HG02973 (cell line): ENCODE measurements around the gene FAM78B.

Experiments used
- ATAC-seq: cut with Tn5 transposase; IDR thresholded peaks from one replicate; pipeline ENCODE4 v1.9.1; 2021; ENCODE audit warnings: moderate library complexity; ENCODE audit not compliant: unreplicated experiment

Gene FAM78B

DNA sequence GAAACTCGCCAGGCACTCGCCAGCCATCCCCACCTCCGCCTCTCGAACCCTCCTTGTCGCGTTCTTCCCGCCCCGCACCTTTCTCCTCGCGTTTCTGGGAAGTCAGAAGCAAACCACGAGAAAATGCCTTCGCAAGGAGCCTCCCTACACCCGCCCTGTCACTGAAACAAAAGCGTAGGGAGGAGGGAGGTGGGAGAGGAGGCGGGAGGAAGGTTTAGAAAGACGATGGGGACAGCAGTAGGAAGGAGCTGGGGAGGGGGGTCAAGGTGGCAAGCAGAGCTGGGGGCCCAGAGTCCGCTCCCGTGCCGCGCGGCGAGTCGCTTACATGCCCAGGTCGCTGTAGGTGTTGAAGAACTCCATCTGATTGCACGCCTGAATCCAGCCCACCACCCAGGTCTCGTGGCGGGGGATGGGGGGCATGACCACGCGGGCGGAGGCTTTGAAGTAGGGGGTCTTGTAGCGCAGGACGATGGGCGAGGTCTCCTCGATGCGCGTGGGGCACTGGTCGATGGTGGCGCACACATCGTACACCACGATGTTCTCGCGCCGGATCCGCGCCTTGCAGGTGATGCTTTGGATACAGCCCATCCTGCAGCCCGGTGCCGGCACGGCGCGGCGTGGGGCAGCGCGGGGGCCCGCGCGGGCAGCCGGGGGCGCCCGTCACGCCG, 1.0 kb downstream of the FAM78B start:
- no peak for ATAC-seq

DNA sequence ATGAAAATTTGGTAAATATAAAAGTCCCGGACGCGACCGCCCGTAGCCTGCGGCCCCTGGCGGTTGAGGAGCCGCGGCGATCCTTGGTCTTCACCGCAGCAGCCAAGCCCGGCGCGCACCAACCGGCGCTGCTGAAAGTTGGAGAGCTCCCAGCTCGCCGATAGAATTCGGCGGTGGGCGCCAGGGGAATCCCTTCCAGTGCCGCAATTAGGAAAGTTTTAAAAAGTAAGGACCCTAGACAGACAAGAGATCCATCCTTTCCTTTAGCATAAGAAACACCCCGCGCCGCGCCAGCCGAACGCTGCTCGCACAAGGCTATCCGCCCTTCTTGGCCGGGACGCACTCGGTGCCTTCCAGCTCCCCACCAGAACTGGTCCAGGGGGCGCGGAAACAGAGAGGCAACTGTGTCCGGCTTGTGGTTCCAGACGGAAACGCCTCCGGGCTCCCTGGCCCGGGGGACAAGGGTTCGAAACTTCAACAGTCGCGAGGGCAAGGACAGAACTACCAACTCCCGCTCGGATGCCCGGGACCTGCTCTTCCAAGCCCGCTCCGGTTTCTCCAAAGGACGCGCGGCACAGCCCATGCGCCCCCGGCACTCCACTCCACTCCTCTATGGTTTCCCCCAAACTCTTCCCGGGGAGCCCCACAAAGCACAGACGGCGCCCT, 1.7 kb downstream of the FAM78B start:
- no peak for ATAC-seq

DNA sequence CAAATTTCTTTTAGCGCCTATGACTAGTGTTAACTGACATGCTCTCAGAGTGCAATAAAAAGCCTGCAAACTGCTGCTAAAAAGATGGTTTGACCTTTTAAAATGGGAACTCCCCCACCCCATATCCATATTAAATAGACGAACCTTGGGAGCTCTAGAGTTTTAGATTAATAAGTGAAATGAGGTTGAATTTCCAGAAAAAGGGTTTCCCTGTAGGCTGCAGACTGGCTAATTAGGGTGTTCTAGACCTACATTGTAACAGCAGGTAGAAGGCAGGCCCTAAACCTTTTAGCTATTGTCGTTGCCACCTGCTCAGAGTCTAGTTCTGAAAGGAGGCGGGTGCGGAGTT, 2.2 kb downstream of the FAM78B start:
- no peak for ATAC-seq

DNA sequence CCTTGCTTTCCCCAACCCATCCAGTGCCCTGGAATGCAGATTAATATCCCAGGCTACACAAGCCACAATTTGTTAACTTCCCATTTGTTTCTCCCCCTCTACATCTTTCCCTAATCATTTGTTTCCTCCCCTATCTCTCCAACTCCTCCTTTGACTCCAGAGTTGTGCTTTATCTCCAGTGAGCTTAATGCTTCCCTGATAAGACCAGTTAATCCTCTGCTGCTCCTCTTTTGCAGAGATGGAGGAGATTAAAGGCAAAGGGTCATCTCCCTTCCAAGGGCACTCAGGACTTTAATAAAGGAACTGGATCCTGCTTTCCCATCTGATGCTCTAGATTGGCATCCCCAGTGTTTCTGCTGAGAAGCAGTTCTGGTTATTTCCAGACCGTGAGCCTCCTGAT, 7.1 kb downstream of the FAM78B start:
- ATAC-seq = no peak

DNA sequence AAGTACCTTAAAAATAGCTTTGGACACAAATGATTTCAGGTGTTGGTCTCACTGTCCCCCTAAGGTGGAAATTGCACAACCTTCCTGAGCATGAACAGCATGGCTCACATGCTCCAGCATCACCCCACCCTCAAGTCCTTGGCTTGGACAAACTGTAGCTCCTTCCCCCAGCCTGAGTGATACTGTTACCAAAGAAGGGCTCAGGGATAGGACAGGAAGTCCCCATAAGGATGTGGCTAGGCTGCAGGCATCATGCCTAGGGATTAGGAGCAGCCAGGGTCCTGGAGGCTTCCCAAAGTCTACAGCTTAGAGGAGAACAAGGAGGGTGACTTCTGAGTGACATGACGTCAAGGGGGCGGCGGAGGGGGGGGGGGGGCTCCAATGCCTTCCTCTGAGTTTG, 10.1 kb downstream of the FAM78B start:
- ATAC-seq = no peak

DNA sequence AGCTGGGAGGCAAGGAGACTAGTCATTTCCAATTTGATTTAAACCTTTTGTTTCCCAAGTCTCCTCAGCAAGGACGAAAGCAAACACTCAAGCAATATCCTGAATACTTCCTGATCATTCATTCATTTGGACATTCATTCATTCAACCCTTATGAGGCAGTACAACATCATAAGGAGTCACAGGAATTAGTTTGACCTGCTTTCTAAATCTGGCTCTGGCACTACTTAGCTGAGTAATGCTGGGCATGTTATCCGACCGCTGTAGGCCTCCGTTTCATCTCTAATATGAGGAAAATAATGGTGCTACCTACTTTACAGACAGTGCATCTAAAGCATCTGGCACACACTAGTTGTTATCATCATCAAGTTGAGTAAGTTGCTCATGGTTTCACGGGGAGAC, 11.7 kb downstream of the FAM78B start:
- no peak for ATAC-seq

DNA sequence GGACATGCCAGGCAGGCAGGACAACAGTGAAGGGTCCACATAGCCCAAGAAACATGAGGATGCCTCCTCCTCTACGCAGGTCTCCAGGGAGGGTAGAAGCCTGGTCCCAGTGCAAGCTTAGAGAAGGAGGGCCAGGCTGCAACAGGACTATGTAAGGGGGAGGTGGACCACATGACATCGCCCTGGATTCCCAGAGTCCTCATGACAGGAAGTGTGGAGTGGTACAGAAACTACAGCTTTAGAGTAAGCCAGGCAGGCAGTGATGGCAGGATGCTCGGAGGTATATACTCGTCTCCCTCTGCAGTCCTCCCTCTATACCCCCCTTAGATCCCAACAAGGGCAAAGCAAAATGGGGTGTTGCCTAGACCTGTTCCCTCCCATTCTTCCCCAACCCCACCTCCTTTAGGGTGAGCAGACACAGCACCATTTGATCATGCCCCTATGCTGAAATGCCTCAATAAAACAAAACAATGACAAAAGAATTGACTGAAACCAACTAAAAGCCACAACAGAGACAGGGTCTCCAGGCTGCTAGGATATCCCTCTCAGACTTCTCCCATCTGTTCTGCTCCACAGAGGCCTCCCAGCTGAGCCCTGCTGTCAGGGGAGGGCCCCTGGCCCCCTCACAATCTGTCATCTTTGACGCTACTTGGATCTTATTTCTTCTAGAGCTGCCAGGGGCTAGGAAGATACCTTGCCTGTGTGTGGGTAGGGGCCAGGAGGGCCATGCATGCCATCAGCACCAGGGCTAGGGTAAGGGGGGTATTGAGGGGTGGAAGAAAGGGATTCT, 13.1 kb downstream of the FAM78B start:
- no peak for ATAC-seq

DNA sequence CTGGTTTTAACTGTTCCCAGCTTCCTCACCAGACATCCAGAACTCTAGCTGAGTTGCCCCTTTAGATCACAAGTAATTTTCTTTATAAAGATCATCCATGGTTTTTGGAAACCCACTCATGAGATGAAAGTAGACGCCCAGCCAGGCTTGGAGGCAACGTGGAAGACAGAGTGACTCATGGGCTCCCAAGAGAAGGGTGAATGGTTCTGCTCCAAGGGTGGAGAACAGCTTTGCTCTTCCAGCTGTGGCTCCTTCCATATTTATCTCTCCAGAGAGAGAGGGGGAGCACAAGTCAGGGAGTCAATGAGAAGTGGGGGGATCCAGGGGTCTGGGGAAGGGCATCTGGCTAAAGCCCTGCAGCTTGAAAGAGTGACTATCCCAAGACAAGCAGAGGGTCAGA, 13.8 kb downstream of the FAM78B start:
- no peak for ATAC-seq

DNA sequence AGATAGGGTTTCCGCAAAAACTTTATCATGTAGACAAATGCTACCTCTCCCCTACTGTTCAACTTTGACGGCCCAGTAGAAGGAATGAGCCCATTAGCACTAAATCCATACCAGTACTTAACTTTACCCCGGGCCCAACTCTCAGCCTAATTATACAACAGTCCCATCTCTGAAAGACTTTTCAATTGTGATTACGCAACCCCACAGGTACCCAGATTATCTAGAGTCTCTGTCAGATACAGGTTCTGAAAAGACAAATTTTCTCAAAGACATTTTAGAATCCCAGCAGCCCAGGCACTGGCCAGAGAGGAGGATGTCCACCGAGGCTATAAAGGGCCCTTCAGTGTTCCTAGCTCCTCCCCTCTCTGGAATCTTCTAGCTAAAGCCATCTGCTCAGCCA, 15.0 kb downstream of the FAM78B start:
- no peak for ATAC-seq

DNA sequence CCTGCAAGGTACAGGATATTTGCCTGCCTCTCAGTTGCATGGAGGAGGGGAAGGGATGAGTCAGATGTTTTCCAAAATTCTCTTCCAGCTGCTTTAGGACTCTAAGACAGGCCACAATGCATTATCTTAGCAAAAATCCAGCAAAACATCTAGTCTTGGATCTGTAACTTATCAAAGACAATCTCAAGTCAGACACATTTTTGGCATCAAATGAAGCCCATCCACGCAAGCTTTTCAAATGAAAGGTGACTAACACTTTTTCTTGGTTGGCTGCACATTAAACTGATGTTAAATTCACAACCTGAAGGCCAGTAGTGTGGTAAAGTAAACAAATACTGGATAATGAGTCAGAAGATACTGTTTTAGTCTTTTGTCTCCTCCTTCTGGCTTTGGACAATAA, 21.3 kb downstream of the FAM78B start:
- ATAC-seq = no peak

DNA sequence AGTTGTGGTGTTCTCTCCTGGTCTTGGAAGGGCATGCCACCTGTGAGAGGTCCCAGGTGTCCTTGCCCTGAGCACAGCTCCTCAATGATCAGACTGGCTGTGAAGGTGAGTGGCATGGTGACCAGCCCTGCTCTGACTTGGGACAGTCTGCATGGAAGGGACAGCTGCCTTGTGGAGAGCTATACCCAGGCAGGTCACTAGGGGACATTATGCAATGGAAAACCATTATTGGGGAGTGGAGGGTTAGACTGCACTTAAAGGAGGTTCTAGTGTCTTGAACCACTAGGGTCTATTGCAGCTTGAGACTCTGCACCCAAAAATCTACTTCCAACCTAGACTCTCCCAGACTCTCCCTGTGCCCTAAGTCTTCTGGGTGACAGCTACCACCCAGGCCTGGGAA, 24.8 kb downstream of the FAM78B start:
- ATAC-seq = no peak

DNA sequence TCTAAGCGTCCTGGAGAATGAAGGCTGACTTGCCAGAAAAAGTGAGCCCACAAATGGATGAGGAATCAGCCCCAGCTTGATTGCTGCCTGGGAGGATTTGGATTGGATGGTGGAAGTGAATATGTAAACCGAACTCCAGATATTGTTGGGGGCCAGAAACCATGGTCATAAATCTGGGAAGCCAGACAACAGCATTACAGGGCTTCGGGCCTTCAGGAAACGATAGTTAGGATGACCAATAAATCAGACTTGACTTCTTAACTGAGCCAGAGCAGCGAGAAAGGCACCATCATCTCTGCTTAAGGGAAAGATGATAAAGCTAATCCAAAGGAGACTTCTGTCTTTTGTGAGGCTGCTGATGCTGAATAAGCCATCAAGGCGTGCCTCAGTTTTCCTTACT, 26.6 kb downstream of the FAM78B start:
- ATAC-seq = no peak

DNA sequence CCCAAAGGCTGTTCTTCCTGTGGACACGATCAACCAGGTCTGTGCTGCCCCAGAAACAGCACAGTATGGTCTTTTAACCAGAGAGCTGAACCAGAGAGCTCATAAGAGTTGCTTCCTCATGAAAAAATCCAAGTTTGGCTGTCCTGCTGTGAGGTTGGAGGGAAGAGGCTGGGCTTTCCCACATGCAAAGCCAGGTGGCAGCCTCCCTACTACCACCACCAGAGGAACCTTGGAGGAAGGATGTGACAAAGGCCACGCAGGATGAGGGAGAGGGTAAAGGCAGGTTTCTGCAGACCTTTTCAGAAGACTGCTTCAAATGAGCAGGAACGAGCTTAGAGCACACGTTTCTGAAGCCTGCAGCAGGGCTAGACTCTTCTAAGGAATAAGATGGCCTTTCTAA, 27.1 kb downstream of the FAM78B start:
- ATAC-seq = no peak

DNA sequence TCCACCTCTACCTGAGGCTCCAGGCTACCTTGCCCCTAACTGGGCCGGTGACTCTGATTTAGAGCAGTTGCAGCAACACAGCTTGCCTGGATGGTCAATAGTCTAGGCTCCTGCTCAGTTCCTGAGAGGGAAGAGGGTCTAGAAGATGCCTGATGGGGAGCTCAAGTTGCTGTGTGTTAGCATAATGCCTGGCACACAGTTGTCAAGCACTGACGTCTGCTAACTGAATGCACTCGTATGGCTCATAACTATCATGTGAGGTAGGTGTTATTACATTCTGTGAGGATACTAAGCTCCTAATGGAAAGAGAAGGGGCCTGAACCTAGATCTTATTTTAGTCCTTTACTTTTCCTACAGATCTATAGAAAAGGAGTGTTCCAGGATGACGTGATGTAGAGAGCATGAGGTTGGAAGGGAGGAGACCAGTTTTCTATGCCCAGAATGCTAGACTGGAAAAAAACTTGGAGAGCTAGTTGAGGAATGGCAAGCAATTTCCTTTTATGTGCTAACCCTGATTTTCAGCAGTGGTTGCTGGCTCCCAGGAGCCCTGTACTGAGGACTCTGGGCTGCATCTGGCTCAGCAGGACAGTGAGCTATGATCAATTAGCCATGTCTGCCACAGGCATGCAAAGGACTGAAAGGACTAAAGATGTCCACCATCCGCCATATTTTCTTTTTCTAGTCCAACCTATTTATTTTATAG, 30.0 kb downstream of the FAM78B start:
- ATAC-seq = no peak

DNA sequence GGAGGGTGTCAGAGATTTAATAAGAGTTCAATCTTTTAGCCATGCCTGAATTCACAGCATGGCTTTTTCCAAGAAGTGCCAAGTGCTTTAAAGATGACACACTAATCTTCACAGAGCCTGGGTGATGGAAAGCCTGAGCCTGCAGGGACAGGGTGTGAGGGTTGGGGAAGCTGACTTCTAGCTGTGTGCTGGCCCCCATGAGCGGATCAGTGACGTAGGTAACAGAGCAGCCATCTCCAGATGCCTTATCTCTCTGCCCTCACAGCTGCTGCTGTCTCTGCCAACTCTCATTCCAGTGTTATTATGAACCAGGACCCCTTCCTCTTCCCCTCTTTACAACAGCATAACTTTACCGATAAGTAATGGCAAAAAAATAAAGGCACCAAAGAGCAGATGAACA, 30.6 kb downstream of the FAM78B start:
- ATAC-seq = no peak

DNA sequence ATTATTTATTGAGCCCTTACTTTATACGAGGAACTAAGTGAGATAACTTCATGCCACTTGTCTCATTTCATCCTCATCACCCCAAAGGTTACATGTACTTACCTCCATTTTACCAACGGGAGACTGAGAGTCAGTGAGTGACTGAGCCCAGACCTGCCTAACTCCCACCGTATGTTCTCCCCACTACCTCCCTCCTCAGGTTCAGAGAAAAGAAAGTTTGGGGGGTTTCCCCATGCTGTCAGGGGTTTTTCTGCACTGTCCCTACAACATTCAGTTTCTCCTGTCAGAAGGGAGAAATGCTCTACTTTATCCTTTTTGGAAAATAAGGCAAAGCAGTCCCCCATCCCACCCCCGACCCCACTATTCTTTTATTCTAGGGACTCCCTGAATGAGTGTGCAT, 32.9 kb downstream of the FAM78B start:
- ATAC-seq = no peak

DNA sequence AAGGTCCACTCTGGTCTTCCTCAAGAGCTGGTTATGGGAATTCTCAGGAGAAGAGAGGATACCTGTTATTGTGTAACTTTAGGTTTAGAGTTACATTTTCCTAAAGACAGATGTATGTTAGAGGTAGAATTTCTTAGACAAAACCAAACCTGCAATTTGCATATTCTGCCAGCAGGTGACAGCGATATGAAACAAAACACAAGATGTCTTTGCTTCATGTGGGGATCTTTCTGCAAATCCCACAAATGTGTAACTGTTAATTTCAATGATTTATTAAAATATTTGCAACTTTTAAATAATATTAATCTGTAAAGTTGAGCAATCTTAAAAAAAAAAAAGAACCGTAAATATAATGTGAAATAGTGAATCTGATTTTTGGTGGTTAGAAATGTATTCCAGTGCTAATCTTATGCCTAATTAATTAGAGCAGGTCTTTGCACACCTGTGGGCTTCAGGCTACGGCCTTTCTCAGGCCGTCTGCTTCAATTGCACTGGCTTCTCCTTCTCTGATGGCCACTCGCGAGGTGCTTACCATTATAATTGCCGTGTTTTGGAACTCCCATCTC, 33.4 kb downstream of the FAM78B start:
- ATAC-seq = no peak

DNA sequence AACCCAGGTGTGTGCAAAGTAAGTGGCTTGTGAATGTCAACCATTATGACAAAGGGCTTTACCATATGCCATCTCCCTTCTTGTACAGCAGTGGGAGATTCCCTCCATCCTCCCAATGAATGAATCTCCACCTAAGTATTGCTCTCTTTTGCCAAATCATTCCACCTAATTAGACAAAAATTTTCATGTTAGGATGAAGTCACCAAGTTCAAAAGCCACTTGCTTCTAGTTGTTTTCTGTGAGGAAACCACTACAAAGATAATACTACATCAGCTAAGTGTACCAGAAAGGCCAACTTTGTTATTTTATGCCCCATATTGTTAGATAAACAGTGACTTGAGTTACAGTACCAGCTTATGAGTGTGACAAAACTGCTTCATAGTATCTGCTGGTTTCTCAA, 34.3 kb downstream of the FAM78B start:
- ATAC-seq = no peak

DNA sequence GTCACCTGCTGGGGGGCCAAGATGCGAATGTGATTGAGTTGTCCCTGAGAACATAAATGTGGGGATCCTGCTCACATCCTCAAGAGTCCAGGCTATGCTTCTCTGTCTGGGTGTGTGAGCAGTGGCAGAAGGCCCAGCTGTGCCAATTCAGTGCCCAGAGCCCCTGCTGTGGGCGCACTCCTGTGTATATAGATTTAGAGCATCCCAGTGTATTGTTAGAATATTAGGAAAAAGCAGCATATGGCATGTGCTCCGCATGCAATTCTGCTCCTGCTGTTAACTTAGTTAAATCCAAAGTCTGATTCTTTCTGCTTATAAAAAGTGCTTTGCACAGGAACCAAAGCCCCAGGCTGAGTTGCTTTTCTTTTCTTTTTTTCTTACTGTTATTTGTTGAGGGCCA, 37.8 kb downstream of the FAM78B start:
- no peak for ATAC-seq

DNA sequence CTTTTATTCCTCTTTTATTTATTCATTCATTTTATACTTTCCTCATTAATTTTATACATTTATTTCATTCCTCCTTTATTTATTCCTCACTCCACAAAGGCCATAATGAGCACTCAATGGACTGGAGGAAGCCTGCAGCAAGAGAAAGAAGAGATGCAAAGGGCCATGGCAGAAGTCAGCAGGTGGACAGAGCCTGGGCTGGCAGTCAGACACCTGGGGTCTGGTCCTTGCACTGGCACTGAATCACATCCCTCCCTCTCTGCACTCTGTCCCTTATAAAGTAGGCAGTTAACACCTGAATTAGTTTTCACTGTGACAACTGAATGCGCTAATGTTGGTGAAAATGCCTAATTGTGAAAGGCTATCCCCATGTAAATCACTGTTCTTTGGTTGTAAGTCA, 38.6 kb downstream of the FAM78B start:
- ATAC-seq = no peak

DNA sequence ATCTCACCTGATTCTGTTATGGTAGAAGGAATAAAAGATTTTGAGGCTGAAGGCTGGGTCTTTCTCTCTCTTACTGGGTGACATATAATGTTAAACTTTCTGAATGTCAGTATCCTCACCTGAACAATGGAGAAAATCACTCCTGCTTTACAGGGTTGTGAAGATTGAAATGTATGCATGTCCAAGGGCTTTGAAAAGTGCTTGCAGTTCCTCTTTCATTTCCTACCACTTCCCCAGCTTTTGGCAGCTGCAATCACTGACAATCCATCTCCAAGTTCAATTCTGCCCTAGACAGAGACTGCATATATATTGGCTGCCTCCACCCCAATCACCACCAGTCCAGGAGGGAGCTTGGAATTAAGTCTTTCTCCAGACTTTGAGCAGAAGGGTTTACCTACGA, 39.8 kb downstream of the FAM78B start:
- no peak for ATAC-seq
